A172 (cell line): ENCODE results near the gene CKAP5. TPM values are rescaled to one million over a fixed set of nuclear protein-coding genes. Genes with fewer than 3 reads are reported as not detected.

Experiments
- DNase-seq: peaks from one replicate; pipeline ENCODE4 v3.0.0-alpha.2; 2015; ENCODE audit warnings: low spot score
- total RNA-seq: library from RNA; depleted of rRNA; stranded (reverse); fragments of >200 nt; shearing (Covaris generic); gene quantifications from 2 replicates; pipeline ENCODE4 v1.2.3, GENCODE V29; 2014; rRNA removed

The CKAP5 gene
- 121 and 155 TPM in 2 replicates for total RNA-seq

DNA sequence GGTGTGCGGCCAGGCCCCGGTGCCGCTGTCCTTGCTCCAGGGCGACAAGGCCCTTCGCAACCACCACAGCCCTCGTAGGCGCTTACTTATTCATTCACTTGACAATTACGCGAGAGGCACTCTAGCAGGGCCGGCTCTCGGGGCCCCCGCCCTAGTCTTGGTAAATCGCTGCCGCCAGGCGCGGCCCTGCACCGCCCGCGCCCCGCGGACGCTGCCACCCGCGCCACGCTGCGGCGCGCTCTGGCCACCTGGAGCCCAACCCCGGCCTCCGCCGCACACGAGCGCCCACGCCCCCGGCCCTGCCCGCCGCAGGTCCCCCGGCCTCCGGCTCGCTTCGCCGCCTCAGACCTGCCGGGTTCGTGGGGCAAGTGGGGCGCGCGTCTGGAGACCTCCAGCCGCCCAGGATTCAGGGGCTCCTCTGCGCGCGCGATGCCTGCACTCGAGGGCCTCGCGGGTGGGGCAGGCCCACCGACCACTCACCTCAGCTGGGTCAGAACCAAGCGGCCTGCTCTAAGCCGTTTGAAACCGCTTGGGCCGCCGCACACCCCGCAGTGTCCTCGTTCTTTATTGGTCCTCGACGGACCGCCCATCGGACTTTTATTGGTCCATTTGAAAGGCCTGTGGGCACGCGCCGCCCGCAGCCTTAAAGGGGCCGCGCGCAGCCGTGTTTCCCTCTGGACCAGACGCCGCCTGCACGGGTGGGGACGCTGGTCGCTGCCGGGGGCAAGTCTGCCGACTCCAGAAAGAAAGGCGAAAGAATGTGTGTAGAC lies at the start of gene CKAP5:
Gene CKAP5 (minus strand): TSS at position 541 of the 770 bp plus-strand sequence. CDS start 25,049 bp downstream, outside the sequence.
- DNase-seq, result peak; percentile 89

DNA sequence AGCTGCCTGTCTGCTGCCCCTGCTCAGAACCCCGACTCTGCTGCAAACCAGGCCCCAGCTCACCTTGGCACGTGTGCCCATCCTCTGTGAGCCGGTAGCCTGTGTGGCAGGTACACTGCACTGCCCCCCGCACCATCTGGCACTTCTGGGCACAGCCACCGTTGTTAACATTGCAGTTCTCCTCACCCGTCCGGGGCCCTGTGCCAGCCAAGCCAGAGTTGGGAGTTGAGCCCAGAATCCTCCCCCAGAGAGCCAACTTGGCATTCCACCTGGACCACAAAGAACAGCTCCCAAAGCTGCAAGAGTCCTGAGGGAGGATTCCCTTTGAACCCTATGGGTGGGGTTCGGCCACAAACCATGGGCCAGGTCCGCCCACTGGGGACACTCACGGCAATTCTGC lies 49.7 kb upstream of the CKAP5 start:
- DNase-seq, result no peak

DNA sequence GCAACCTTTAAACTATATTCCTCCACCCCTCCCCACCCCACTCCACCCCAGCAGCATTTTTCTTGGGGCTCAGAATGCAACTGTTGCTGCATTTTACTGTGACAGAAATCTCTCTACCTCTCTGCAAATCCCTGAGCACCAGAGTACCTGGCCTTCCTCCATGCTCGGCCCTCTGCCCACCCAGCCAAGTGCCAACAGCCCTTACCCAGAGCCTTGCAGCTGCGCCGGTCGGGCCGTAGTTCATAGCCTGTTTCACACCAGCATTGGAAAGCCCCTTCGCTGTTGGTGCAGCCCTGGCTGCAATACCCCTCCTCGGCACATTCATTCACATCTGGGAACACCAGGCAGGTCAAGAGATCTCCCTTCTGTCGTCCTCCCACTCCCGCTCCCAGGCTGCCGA lies 48.9 kb upstream of the CKAP5 start:
- no peak for DNase-seq

DNA sequence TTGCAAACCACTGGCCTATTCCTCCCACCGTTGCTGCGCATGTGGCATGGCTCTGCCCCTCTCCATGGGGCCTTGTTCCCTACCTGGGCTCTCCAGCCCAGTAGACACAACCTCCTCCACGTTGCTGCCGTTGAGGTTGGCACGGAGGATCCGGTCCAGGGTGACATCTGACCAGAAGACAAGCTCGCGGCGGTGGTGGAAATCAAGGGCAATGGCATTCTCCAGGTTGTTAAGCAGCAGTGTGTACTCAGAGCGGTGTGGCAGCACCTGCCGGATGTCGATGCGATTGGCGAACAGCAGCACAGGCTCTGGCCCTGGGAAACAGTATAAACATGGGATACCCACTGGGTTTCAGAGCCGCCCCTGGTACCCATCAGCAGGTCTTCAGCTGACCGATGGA lies 48.4 kb upstream of the CKAP5 start:
- DNase-seq, result no peak

DNA sequence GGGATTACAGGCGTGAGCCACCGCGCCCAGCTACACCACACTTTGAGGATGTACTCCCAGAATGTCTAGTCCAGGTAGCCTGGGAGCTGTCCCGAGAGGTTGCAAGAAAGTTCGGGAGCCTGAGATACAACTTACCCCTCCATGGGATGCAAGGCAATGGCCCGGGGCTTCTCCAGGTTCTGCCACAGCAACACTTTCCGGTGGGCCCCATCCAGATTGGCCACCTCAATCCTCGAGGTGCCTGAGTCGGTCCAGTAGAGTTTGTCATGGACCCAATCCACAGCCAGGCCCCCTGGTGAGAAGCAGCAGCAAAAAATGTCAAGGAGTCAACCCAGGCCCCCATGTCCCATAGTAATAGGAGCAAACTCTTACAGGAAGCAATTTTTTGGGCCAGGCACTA lies 46.8 kb upstream of the CKAP5 start:
- no peak for DNase-seq

DNA sequence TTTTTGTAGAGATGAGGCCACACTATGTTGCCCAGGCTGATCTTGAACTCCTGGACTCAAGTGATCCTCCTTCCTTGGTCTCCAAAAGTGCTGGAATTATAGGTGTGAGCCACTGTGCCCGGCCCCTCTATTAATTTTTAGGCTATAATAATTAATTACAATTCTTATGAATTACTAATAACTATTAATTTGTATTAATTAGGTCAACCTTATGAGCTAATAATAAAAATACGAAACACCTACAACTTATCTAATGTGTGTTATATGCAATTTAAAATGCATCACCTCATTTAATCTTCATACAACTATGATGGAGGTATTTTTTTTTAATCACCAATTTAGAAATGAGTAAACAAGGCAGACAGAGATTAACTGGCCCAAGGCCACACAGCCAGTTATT lies 46.0 kb upstream of the CKAP5 start:
- no peak for DNase-seq

GRCh38 chr11:46890665-46891064 lies 44.6 kb upstream of the CKAP5 start:
- DNase-seq, result peak; percentile 35

DNA sequence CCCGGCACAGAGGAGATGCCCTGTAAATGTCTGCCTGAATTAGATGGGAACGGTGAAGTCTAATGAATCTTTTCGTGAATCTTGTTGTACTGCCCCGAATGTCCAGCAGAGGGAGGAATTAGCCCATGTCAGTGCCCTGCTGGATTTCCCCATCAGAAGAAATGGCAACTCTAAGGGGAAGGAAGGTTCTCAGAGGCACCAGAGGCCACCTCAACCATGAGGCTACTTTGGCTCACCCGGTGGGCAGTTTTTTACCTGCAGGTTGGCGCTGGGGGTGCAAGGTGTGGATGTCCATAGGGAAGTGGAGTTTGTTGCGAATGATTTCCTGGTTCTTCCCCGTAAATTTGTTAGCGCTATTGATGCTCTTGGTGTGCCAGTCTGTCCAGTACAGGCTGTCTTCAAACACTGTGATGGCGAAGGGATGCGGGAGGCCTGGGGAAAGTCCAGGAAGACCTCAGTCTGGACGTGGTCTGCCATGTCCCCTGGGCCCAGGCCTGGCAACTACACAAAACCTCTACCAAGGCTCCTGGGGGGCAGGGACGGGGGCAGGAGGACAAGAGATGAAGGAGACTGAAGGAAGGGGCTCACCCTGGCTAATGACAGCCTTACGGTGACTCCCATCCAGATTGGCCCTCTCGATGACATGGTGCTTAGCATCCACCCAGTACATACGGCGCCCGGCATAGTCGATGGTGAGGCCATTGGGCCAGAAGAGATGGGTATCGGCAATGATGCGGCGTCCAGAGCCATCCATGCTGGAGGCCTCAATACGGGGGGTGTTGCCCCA lies 43.8 kb upstream of the CKAP5 start:
- peak; percentile 73 for DNase-seq

- DNase-seq, result no peak
These were observed 43.2 kb upstream of the CKAP5 start for GRCh38 chr11:46889251-46889650.

- no peak for DNase-seq
These were observed 42.6 kb upstream of the CKAP5 start for GRCh38 chr11:46888636-46889035.

DNA sequence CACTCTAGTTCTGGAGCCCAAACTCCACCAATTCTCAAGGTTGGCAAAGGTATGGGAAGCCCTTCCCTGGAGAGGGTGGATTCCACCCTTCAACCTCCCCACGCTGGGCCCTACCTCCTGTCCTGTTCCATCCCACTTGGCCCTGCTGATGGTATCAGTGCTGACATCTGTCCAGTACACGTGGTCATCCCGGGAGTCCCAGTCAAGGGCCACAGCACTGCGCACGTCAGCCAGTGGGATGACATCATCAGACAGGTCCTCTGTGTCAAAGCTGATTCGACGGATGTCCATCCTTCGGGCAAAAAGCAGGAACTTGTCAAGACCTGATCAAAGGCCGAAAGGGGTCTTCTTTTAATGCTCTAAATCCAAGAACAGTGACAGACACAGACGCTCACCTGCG lies 40.1 kb upstream of the CKAP5 start:
- DNase-seq, result no peak

- no peak for DNase-seq
These were observed 33.0 kb upstream of the CKAP5 start for GRCh38 chr11:46879056-46879585.

GRCh38 chr11:46877580-46877979 lies 31.5 kb upstream of the CKAP5 start:
- no peak for DNase-seq

- DNase-seq, result no peak
These were observed 30.4 kb upstream of the CKAP5 start for GRCh38 chr11:46876471-46876870.

DNA sequence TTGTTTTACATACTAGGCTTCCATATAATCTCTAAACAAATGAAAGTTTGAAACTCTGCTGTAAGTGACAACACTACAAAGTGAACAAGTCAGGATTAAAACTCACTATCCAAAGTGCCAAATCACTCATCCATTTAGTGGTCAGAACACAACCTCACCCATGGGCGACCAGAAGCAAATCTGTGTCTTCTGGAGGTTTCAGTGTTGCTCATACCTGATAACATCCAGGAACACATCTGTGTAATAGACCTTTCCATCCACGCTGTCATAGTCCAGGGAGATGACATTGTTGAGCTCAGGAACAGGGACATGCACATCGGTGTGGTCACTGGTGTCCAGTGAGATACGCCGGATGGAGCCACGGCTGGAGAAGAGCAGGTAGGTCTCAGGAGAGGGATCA lies 28.5 kb upstream of the CKAP5 start:
- DNase-seq, result no peak

DNA sequence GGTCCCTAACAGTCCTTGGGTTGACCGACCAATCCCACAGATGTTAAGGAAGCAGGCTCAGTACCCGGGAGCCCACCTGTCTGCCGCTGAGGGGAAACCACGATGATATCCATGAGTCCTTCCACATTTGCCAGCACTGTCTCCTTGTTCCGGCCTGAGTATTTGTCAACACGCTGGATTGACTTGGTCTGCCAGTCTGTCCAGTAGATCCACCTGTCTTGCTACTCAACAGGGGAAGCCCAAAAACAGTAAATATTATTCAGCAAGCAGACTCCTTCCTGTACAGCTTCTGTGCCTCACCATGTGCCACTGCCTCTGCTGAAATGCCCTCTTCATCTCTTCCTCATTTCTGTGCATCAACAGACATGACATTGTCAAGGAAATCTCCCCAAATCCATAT lies 22.8 kb upstream of the CKAP5 start:
- DNase-seq, result no peak

DNA sequence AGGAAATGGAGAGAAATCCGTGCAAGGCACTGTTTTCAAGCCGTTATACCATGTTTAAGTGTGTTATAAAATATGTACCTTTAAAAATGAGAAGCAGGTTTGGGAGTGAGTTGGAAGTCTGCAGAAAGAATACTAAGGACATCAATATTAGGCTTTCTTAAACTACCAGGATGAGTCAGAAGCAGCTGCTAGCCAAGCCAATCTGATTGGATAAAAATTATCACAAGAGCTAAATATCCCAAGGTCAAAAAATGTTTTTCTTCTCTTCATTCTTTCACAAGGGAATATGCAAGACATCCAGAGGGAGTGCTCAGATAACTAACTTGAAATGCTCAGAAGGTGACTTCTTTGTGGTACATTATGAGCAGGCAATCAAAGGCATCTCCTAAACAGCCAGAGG lies 19.3 kb upstream of the CKAP5 start:
- DNase-seq, result peak; percentile 52

- DNase-seq, result no peak
These were observed 14.1 kb upstream of the CKAP5 start for GRCh38 chr11:46860218-46860617.

DNA sequence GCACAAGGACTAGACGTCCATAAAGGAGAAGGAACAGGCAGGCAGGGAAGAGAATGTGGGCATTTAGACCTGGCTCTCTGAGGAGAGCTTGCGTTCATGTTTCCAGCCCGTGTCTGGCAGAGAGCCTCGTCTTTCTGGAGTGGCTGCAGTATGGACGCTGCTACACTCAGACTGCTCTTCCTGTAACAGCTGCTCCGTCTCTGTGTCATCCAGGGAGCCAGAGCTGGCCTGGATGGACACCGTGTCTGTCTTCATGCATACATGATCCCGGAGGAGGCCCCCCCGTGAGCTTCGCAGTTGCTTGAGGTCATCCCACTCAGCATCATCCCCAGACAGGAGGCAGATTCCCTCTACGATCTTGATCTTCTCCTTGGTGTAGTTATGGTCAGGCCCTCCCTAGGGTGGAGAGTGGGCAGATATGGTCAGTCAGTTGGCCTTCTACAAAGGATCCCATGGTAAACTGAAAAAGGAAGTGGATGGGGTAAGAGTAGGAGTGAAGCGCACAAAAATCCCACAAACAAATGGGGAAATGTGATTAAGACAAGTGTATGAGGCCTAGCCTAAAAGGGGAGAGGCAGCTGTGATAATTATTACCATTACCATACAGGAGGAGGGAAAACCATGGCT lies 13.0 kb upstream of the CKAP5 start:
- DNase-seq, result no peak

DNA sequence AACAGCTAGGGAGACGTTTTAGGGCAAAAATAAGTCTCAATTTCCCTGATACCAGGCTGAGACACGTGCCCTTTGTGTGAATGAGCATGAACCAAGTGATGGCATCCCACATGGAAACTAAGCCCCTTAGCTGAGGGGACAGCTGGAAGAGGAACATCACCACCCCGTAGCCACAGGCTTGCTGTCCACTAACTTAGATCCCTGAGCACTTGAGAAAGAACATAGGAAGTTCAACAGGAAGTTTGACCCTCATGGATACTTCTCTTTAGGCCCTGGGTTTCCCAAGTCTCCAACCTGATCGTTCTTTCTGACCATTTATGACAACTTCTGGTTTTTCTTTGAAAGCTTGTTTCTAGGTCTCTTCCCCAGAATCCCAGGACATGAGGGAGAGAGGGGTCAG lies 11.6 kb upstream of the CKAP5 start:
- no peak for DNase-seq

DNA sequence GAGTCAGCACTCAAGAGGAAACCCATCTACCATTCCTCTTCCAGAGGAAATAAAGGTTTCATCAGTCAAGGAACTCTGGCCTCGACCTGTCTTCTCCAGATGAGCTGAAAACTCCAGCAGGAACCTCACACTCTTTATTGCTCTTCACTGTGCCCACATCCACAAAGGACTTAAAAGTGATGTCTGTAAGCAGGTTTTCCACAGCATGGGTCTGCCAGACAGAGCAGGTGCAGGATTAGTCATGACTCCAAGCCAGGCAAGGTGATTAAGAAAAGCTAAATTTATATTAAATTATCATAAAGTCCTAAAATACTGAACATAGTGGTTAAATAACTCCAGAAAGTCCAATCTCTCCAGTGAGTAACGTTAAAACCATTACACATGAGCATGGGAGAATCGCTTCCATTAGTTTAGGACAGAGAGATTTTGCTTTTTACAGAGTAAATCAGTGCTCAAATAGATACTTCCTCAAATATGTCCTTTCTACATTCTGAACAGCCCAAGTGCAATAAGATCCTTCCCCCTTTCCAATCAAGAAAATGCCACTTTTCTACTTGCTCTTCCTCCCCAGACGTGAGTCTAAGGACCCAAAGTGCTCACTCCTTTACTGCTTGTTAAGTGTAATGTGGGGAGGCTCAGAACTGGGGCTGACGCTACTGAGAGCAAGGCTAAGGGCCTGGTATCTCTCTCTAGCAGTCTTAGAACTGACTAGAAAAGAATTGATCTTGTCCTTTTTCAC lies 10.7 kb upstream of the CKAP5 start:
- no peak for DNase-seq

DNA sequence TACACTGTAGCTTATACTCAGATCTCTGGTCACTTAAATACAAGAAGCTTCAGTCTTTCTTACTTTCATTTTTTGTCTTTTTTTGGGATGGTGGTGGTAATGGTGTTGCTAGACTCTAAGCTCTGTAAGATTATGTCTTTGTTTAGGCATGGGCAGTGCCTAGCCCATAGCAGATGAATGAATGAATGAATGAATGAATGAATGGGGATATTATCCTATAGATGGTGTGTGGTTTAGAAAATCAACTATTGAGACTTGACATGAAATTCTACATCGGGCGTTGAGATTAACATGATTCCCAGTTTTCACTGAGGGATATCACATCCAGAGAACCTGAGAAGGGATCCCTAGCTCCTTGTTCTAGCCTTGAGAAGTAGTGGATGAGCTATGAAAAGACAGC lies 9.8 kb upstream of the CKAP5 start:
- no peak for DNase-seq
